ENCODE results near the gene ACSF3.

Gene ACSF3

GRCh38 chr16:89115216-89115861 is 21.7 kb downstream of the ACSF3 start:
- TF ChIP-seq ISL1 (CRISPR knock-in tag; IDR thresholded peaks at IDR 0.05), result no peak
- TF ChIP-seq TOX (CRISPR knock-in tag; IDR thresholded peaks at IDR 0.05; ENCODE audit: borderline replicate concordance), result no peak
- TF ChIP-seq ESRRG (CRISPR knock-in tag; IDR thresholded peaks at IDR 0.05), result no peak
- TF ChIP-seq ZNF8 (CRISPR knock-in tag; IDR thresholded peaks at IDR 0.05), result no peak
- TF ChIP-seq ZNF70 (CRISPR knock-in tag; IDR thresholded peaks at IDR 0.05), result no peak
- TF ChIP-seq POU6F1 (CRISPR knock-in tag; IDR thresholded peaks at IDR 0.05; ENCODE audit: borderline replicate concordance, low read depth), result no peak
- no peak for TF ChIP-seq ZC3H10 (CRISPR knock-in tag; IDR thresholded peaks at IDR 0.05)
- no peak for TF ChIP-seq RARB (CRISPR knock-in tag; IDR thresholded peaks at IDR 0.05)
- TF ChIP-seq TSHZ2 (CRISPR knock-in tag; IDR thresholded peaks at IDR 0.05), result no peak
- TF ChIP-seq CSDC2 (CRISPR knock-in tag; IDR thresholded peaks at IDR 0.05), result no peak
- TF ChIP-seq ZFP30 (CRISPR knock-in tag; IDR thresholded peaks at IDR 0.05), result no peak
- no peak for TF ChIP-seq PPARA (CRISPR knock-in tag; IDR thresholded peaks at IDR 0.05; ENCODE audit: borderline replicate concordance)
- no peak for TF ChIP-seq CREB5 (CRISPR knock-in tag; IDR thresholded peaks at IDR 0.05; ENCODE audit: low read depth)
- no peak for TF ChIP-seq TCF4 (CRISPR knock-in tag; IDR thresholded peaks at IDR 0.05; ENCODE audit: borderline replicate concordance)
- TF ChIP-seq ARNTL (CRISPR knock-in tag; IDR thresholded peaks at IDR 0.05; ENCODE audit: borderline replicate concordance, low read depth), result no peak
- TF ChIP-seq PATZ1 (CRISPR knock-in tag; IDR thresholded peaks at IDR 0.05; ENCODE audit: borderline replicate concordance), result no peak
- no peak for TF ChIP-seq GLIS3 (CRISPR knock-in tag; IDR thresholded peaks at IDR 0.05)
- TF ChIP-seq SNAI2 (CRISPR knock-in tag; IDR thresholded peaks at IDR 0.05), result no peak
- TF ChIP-seq OSR1 (CRISPR knock-in tag; IDR thresholded peaks at IDR 0.05), result no peak
- no peak for TF ChIP-seq CSRNP3 (CRISPR knock-in tag; IDR thresholded peaks at IDR 0.05)
- ATAC-seq, result no peak

GRCh38 chr16:89116341-89117226 is 22.9 kb downstream of the ACSF3 start:
- no peak for TF ChIP-seq POU6F1 (CRISPR knock-in tag; IDR thresholded peaks at IDR 0.05; ENCODE audit: borderline replicate concordance, low read depth)
- TF ChIP-seq PPARA (CRISPR knock-in tag; IDR thresholded peaks at IDR 0.05; ENCODE audit: borderline replicate concordance), result no peak
- ATAC-seq, result no peak

Data from SK-N-SH treated with all-trans-retinoic acid at 6 μM for 48 hours (cell line).